KMS-11 (cell line): ENCODE measurements around the gene SDR42E2.

Source experiments
- H2AFZ ChIP-seq: fragments of 200-600 bp; sonication (generic); 2 replicates; pipeline ENCODE4 v1.6.1; 2016; ENCODE audit warnings: antibody characterized with exemption, mixed run types, low read depth
- H3K27ac ChIP-seq: fragments of 200-600 bp; sonication (generic); 2 replicates; pipeline ENCODE4 v1.6.1; 2016; ENCODE audit warnings: mild to moderate bottlenecking, mixed run types
- H3K27me3 ChIP-seq: fragments of 200-600 bp; sonication (generic); 2 replicates; pipeline ENCODE4 v1.6.1; 2017; ENCODE audit warnings: mild to moderate bottlenecking, low read depth, mixed run types, moderate library complexity; ENCODE audit not compliant: insufficient read depth
- H3K36me3 ChIP-seq: fragments of 200-600 bp; sonication (generic); 2 replicates; pipeline ENCODE4 v1.6.1; 2017; ENCODE audit warnings: mild to moderate bottlenecking, mixed run types; ENCODE audit not compliant: insufficient read depth
- H3K4me1 ChIP-seq: fragments of 200-600 bp; sonication (generic); 2 replicates; pipeline ENCODE4 v1.6.1; 2016; ENCODE audit warnings: mild to moderate bottlenecking, low read depth, mixed run types; ENCODE audit not compliant: poor library complexity, severe bottlenecking
- H3K4me2 ChIP-seq: fragments of 200-600 bp; sonication (generic); 2 replicates; pipeline ENCODE4 v1.7.0; 2016; ENCODE audit warnings: mild to moderate bottlenecking, mixed run types
- H3K4me3 ChIP-seq: fragments of 200-600 bp; sonication (generic); IDR thresholded peaks from 2 replicates; pipeline ENCODE4 v1.6.1; 2017; ENCODE audit warnings: low read depth, low read length, mixed read lengths; ENCODE audit not compliant: insufficient read depth
- H3K79me2 ChIP-seq: fragments of 200-600 bp; sonication (generic); 2 replicates; pipeline ENCODE4 v1.6.1; 2016; ENCODE audit warnings: low read depth, mixed run types; ENCODE audit not compliant: insufficient read depth
- H3K9ac ChIP-seq: fragments of 200-600 bp; sonication (generic); 2 replicates; pipeline ENCODE4 v1.6.1; 2016; ENCODE audit warnings: mild to moderate bottlenecking, mixed run types
- H4K20me1 ChIP-seq: fragments of 200-600 bp; sonication (generic); 2 replicates; pipeline ENCODE4 v1.6.1; 2016; ENCODE audit warnings: mild to moderate bottlenecking, mixed run types; ENCODE audit not compliant: insufficient read depth
- TF ChIP-seq, protein P1 (sequence below): fragments of 200-600 bp; sonication (generic); conservative IDR thresholded peaks from 2 replicates; pipeline ENCODE4 v1.6.1; 2017; ENCODE audit warnings: low read depth, mild to moderate bottlenecking, antibody characterized with exemption, low read length, moderate library complexity, mixed read lengths

SDR42E2 gene

GRCh38 chr16:22219389-22220068, 57.2 kb downstream of the SDR42E2 start:
- TF ChIP-seq, protein P1, sequence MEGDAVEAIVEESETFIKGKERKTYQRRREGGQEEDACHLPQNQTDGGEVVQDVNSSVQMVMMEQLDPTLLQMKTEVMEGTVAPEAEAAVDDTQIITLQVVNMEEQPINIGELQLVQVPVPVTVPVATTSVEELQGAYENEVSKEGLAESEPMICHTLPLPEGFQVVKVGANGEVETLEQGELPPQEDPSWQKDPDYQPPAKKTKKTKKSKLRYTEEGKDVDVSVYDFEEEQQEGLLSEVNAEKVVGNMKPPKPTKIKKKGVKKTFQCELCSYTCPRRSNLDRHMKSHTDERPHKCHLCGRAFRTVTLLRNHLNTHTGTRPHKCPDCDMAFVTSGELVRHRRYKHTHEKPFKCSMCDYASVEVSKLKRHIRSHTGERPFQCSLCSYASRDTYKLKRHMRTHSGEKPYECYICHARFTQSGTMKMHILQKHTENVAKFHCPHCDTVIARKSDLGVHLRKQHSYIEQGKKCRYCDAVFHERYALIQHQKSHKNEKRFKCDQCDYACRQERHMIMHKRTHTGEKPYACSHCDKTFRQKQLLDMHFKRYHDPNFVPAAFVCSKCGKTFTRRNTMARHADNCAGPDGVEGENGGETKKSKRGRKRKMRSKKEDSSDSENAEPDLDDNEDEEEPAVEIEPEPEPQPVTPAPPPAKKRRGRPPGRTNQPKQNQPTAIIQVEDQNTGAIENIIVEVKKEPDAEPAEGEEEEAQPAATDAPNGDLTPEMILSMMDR = no peak
- Histone ChIP-seq H3K36me3 (no peaks in the 10 kb centered on the region), H3K27ac (no peak overlapping the region), H3K79me2 (no peaks in the 10 kb centered on the region), H3K4me2 (no peak overlapping the region), H2AFZ (no peak overlapping the region), H3K4me1 (no peaks in the 10 kb centered on the region), H3K27me3 (no peaks in the 10 kb centered on the region), H3K4me3 (no peak overlapping the region), H4K20me1 (no peaks in the 10 kb centered on the region), H3K9ac (no peak overlapping the region)

GRCh38 chr16:22220069-22220440, 57.7 kb downstream of the SDR42E2 start:
- H3K4me1 ChIP-seq = no peaks in the 10 kb centered on the region

GRCh38 chr16:22220714-22221113, 58.4 kb downstream of the SDR42E2 start:
- no peak overlapping the region for H2AFZ ChIP-seq
- no peaks in the 10 kb centered on the region for H3K36me3 ChIP-seq
- no peak overlapping the region for H3K9ac ChIP-seq
- TF ChIP-seq, protein P1 = no peak
- no peaks in the 10 kb centered on the region for H3K27me3 ChIP-seq
- H3K4me2 ChIP-seq = no peak overlapping the region
- H3K79me2 ChIP-seq = no peaks in the 10 kb centered on the region
- H4K20me1 ChIP-seq = no peaks in the 10 kb centered on the region
- H3K4me3 ChIP-seq = no peak overlapping the region
- no peaks in the 10 kb centered on the region for H3K4me1 ChIP-seq
- no peak overlapping the region for H3K27ac ChIP-seq

More at GRCh38 chr16:22220069-22220440, 57.7 kb downstream of the SDR42E2 start:
- no peaks in the 10 kb centered on the region for H3K79me2 ChIP-seq
- TF ChIP-seq, protein P1 = no peak
- H3K4me3 ChIP-seq = no peak overlapping the region
- H3K9ac ChIP-seq = no peak overlapping the region
- H2AFZ ChIP-seq = no peak overlapping the region
- H3K27me3 ChIP-seq = no peaks in the 10 kb centered on the region
- H3K27ac ChIP-seq = no peak overlapping the region
- H3K36me3 ChIP-seq = no peaks in the 10 kb centered on the region
- no peaks in the 10 kb centered on the region for H4K20me1 ChIP-seq
- H3K4me2 ChIP-seq = no peak overlapping the region

- H3K27me3 ChIP-seq = no peaks in the 10 kb centered on the region
- no peaks in the 10 kb centered on the region for H3K79me2 ChIP-seq
- H3K4me3 ChIP-seq = no peak overlapping the region
- no peak overlapping the region for H2AFZ ChIP-seq
- H4K20me1 ChIP-seq = no peaks in the 10 kb centered on the region
- no peak overlapping the region for H3K27ac ChIP-seq
- H3K36me3 ChIP-seq = no peaks in the 10 kb centered on the region
- no peaks in the 10 kb centered on the region for H3K4me1 ChIP-seq
- H3K4me2 ChIP-seq = no peak overlapping the region
- no peak overlapping the region for H3K9ac ChIP-seq
- TF ChIP-seq, protein P1 = no peak
Observed at GRCh38 chr16:22222006-22222405, 59.7 kb downstream of the SDR42E2 start.
